HG03108 (cell line): Measurements from ENCODE around the gene CAPZB.
"Not testable (repeated sequence)": the region's sequence is repeated elsewhere in the genome, so short reads cannot be mapped to it uniquely, and the experiment has no call there.

ENCODE experiments used
- ATAC-seq: cut with Tn5 transposase; IDR thresholded peaks from one replicate; pipeline ENCODE4 v1.9.1; 2021; ENCODE audit warnings: moderate library complexity; ENCODE audit not compliant: unreplicated experiment

CAPZB gene

DNA sequence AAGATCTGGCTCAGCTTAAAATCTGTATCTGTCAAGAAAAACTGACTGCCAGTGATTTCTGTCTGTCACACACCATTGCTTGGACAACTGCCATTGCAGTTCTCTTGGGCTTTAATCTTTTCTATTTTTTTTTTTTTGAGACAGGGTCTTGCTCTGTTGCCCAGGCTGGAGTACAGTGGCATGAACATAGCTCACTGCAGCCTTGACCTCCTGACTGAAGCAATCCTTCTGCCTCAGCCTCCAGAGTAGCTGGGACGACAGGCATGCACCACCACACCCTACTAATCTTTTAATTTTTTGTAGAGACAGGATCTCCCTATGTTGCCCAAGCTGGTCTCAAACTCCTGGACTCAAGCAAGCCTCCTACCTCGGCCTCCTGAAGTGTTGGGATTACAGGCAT, 14.5 kb upstream of the CAPZB start:
- not testable (repeated sequence) for ATAC-seq

GRCh38 chr1:19497443-19497842, 12.1 kb upstream of the CAPZB start:
- ATAC-seq: not testable (repeated sequence)

- no peak for ATAC-seq
Measured at GRCh38 chr1:19496527-19496874, 11.2 kb upstream of the CAPZB start.

- no peak for ATAC-seq
Measured at GRCh38 chr1:19495799-19496526, 10.6 kb upstream of the CAPZB start.

GRCh38 chr1:19495000-19495656, 9.8 kb upstream of the CAPZB start:
- no peak for ATAC-seq

DNA sequence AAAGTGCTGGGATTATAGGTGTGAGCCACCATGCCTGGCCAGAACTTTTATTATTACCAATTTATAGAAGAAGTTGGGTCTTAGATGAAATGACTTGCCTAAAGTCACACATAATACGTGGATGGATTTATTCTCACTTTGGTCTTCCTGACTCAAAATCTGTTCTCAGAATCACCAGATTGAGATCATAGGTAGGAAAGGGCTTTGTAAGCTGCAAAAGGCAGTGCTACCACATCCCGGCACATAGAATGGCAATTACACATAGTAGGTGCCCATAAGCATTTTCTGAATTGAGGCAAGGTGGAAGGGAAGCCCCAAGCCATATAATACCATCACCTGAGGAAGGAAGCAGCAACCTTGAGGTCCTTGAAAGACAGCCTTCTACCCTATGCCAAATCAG, 8.2 kb upstream of the CAPZB start:
- ATAC-seq: no peak

- no peak for ATAC-seq
Measured at GRCh38 chr1:19489996-19490395, 4.7 kb upstream of the CAPZB start.

- ATAC-seq: no peak
Measured at GRCh38 chr1:19488136-19488535, 2.8 kb upstream of the CAPZB start.

GRCh38 chr1:19484798-19485361, 459 bp downstream of the CAPZB start:
- ATAC-seq: peak; percentile 6

GRCh38 chr1:19484338-19484797, 971 bp downstream of the CAPZB start:
- no peak for ATAC-seq

- ATAC-seq: no peak
Measured at GRCh38 chr1:19483691-19484090, 1.6 kb downstream of the CAPZB start.

GRCh38 chr1:19483261-19483660, 2.1 kb downstream of the CAPZB start:
- no peak for ATAC-seq

DNA sequence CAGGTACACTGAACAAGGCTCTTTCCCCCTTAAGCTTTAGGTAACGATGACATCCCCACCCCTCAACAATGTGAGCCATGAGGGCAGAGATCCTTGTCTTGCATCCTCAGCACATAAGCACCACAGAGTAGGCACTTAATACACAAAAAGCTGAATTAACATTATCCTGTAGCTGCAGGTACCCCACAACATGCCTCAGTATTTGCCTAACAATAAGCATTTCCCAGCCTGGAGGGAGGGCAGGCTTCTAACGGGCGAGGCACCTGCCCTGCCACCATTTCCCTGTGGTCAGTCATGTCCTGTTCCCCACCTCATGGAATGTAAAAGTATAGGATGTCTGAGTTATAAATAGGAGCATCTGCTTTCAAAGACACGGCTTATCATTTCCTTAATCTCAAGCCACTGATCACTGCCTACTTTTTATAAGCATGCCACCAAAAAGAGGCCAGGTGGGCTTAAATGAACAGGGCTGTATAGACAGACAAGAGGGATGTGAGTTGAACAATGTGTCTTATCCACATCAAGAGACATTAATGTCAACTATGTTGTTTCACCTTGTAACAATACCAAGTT, 3.4 kb downstream of the CAPZB start:
- ATAC-seq: no peak

DNA sequence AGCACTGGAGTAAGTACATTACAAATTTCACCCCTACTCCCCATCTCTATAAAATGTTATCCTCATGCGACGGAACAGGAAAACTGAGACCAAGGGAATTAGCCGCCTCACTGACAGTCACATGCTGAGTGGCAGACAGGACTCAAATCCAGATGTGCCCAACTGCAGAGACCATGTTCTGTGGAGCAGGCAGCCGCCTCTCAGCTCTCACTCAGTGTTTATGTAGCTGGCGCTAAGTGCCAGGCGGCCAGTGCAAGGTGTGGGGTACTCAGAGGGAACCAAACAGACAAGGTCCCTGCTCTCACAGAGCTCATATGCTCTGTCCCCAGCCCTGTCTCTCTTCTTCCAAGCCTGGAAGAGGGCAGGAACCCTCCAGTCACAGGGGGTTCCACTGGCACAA, 5.1 kb downstream of the CAPZB start:
- no peak for ATAC-seq

GRCh38 chr1:19479351-19480120, 5.8 kb downstream of the CAPZB start:
- ATAC-seq: no peak

DNA sequence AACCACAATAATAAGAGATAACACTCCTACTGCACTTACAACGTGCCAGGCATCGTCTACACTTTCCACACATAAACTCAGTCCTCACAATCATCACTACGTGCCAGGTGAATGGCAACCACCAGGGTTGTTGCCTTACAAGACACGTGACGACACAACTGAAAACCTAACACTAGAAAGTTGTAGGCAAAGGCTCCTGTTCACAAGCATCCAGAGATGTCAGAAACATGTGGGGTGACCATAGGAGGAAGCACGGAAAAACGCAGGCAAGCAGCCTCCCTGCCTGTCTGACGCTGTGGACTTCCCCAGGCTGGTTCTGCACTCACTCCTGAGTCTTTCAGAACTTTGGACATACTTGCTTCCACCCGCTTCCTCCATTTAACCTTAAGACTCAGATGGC, 7.0 kb downstream of the CAPZB start:
- ATAC-seq: no peak

DNA sequence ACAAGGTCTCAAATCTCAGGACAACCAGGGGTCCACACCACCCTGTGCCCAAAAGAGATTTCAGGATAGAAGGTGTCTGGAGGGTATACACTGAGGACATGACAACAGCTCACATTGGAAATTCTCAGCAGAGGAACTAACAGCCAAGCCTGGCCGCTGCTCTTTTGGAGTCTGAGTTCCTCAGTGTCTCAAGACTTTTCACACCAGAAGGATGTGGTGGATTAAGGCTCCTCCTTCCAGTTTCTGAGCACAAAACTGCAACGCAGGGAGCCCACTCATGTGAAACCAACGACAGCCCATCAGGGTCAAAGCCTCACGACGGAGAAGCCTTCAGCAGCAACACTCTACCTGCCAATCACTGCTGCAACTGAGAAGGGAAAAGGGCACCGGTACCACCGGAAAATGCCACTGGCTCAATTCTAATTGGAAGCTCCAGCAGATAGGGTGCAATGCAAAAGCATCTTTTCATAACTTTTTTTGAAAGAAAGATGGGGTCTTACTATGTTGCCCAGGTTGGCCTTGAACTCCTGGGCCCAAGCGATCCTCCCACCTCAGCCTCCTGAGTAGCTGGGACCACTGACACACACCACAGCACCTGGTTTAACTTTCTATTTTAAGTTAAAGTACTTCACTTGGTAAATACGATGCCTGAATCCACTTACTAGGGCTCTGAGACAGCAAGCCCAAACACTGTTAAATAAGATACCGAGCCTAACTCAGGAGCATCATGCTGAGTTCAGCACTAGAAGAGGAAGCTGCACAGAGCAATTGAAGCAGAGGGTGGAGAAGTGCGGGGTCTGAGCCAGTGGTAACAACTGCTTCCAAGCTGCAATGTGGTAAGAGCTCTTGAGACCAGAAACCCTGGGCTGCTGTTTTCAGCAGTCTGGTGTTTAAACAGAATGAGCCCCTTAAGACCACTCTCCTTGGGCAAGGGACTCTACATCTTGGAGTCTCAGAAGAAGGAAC, 7.8 kb downstream of the CAPZB start:
- peak; percentile 60 for ATAC-seq

GRCh38 chr1:19476450-19477190, 8.7 kb downstream of the CAPZB start:
- peak; percentile 24 for ATAC-seq

DNA sequence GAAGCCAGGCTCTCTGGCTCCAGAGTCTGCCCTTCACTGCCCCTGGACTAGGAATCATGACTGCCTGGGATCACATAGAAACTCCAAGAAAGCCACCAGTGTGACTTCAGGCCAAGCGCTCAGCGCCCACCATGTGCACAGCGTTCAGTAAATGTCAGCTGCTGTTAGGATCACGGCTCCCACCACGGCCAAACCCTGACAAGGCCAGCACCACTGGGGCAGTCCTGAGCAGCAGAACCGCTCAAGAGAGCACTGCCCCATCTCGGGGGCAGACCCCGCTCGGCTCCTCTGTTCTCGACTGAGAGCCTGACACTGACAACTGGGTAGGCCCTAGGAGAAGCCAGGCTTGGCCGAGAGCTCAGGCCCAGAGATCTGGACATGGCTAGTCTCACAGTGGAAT, 10.0 kb downstream of the CAPZB start:
- ATAC-seq: no peak
